HCT116 (cell line): ENCODE data around the gene LYRM1. TPM values are rescaled to one million over a fixed set of nuclear protein-coding genes. Genes with fewer than 3 reads are reported as not detected.

Experiments used
- ATAC-seq: fragments of 200-7000 bp; cut with Tn5 transposase; 2 replicates; pipeline ENCODE4 v1.9.1; 2020; ENCODE audit warnings: mild to moderate bottlenecking, moderate library complexity
- BruUV-seq: library from RNA; stranded (reverse); fragments of 400-500 nt; replicated peaks from 2 replicates; lab custom pipeline; 2021; lab: Mats Ljungman, UMichigan
- CTCF ChIA-PET: fragments of 300-600 bp; sonication (Branson Sonifier 250); formaldehyde crosslinking; loops from one replicate; lab custom pipeline; 2021; ENCODE audit warnings: antibody characterized with exemption; lab: Charles Lee
- POLR2A ChIA-PET: fragments of 300-600, 350-600 bp; sonication (Branson Sonifier 250); formaldehyde crosslinking; loops from one replicate; lab custom pipeline; 2021; ENCODE audit warnings: antibody characterized with exemption; lab: Charles Lee
- RAD21 ChIA-PET, 2 experiments: fragments of 300-600 bp; sonication (Branson Sonifier 250); formaldehyde crosslinking; loops; one replicate each; lab custom pipeline; 2023; ENCODE audit warnings: low total read pairs in 2 of 2; ENCODE audit not compliant: uncharacterized antibody in 2 of 2, unreplicated experiment in 2 of 2, low non-redundant PET in 1 of 2; lab: Charles Lee
- DNase-seq: peaks from one replicate; pipeline ENCODE4 v3.0.0-alpha.2; 2010; ENCODE audit warnings: low read depth, low spot score
- H2AFZ ChIP-seq: fragments of 200-600 bp; shearing (Covaris generic), sonication (generic); 2 replicates; pipeline ENCODE4 v1.6.1; 2017; ENCODE audit warnings: low read depth, mixed run types, mixed read lengths, antibody characterized with exemption, low read length; ENCODE audit not compliant: poor library complexity, severe bottlenecking
- H3K27ac ChIP-seq: 2 replicates; pipeline ENCODE4 v1.5.1; 2012; ENCODE audit warnings: low read depth, low read length
- H3K27me3 ChIP-seq: fragments of 200-600 bp; sonication (generic); 2 replicates; pipeline ENCODE4 v1.6.1; 2016; ENCODE audit warnings: mixed run types, low read length, mixed read lengths; ENCODE audit not compliant: insufficient read depth
- H3K36me3 ChIP-seq, 2 experiments: fragments of 200-500 bp in 1 of 2; fragments of 200-600 bp in 1 of 2; sonication (Bioruptor generic) in 1 of 2; sonication (generic) in 1 of 2; 2 replicates each; pipeline versions ENCODE4 v1.5.1 to v1.6.1; 2014 to 2016; ENCODE audit warnings: low read length in 2 of 2, inconsistent platforms in 1 of 2, mixed read lengths in 1 of 2, mixed run types in 1 of 2; ENCODE audit not compliant: insufficient read depth in 2 of 2, control insufficient read depth in 1 of 2
- H3K4me1 ChIP-seq, 2 experiments: fragments of 200-600 bp in 1 of 2; sonication (generic) in 1 of 2; 2 replicates each; pipeline versions ENCODE4 v1.5.1 to v1.6.1; 2012 to 2017; ENCODE audit warnings: low read length in 2 of 2, inconsistent platforms in 1 of 2, mild to moderate bottlenecking in 1 of 2, mixed read lengths in 1 of 2, mixed run types in 1 of 2, moderate library complexity in 1 of 2; ENCODE audit not compliant: insufficient read depth in 2 of 2, control insufficient read depth in 1 of 2
- H3K4me2 ChIP-seq: fragments of 200-600 bp; sonication (generic); 2 replicates; pipeline ENCODE4 v1.6.1; 2017; ENCODE audit warnings: mixed run types, low read length, mixed read lengths
- H3K4me3 ChIP-seq, 2 experiments: fragments of 200-600 bp in 1 of 2; sonication (generic) in 1 of 2; replicated peaks in 1 of 2; 2 replicates each; pipeline ENCODE4 v1.5.1; 2011 to 2016; ENCODE audit warnings: low read length in 2 of 2, control low read depth in 1 of 2, low read depth in 1 of 2, mild to moderate bottlenecking in 1 of 2, mixed read lengths in 1 of 2, mixed run types in 1 of 2
- H3K79me2 ChIP-seq: fragments of 200-600 bp; sonication (generic); 2 replicates; pipeline ENCODE4 v1.6.1; 2017; ENCODE audit warnings: mild to moderate bottlenecking, mixed run types, low read length, moderate library complexity, mixed read lengths; ENCODE audit not compliant: insufficient read depth
- H3K9ac ChIP-seq: fragments of 200-600 bp; sonication (generic); 2 replicates; pipeline ENCODE4 v1.6.1; 2016; ENCODE audit warnings: low read length, mixed read lengths
- H3K9me2 ChIP-seq: fragments of 200-600 bp; sonication (generic), shearing (Covaris generic); 2 replicates; pipeline ENCODE4 v1.6.1; 2017; ENCODE audit warnings: mixed run types, mild to moderate bottlenecking, moderate library complexity; ENCODE audit not compliant: insufficient read depth
- H3K9me3 ChIP-seq, 2 experiments: fragments of 200-500 bp in 1 of 2; fragments of 200-600 bp in 1 of 2; sonication (Bioruptor generic) in 1 of 2; sonication (generic) in 1 of 2; 2 replicates each; pipeline ENCODE4 v1.6.1; 2014 to 2017; ENCODE audit warnings: low read length in 2 of 2, mixed read lengths in 2 of 2, inconsistent platforms in 1 of 2, low read depth in 1 of 2, mild to moderate bottlenecking in 1 of 2, mixed run types in 1 of 2, moderate library complexity in 1 of 2; ENCODE audit not compliant: control insufficient read depth in 1 of 2, insufficient read depth in 1 of 2
- H4K20me1 ChIP-seq: fragments of 200-600 bp; sonication (generic), shearing (Covaris generic); 2 replicates; pipeline ENCODE4 v1.6.1; 2017; ENCODE audit warnings: mixed run types, mild to moderate bottlenecking, moderate library complexity; ENCODE audit not compliant: insufficient read depth
- CBX3 ChIP-seq: IDR thresholded peaks from 2 replicates; pipeline ENCODE4 v1.6.1; 2012; ENCODE audit warnings: low read depth
- CEBPB ChIP-seq: IDR thresholded peaks from 2 replicates; pipeline ENCODE4 v1.6.1; 2012; ENCODE audit warnings: low read depth
- EGR1 ChIP-seq: IDR thresholded peaks from 2 replicates; pipeline ENCODE4 v1.6.1; 2012; ENCODE audit warnings: low read depth
- JUND ChIP-seq: IDR thresholded peaks from 2 replicates; pipeline ENCODE4 v1.6.1; 2012
- MAX ChIP-seq: IDR thresholded peaks from 2 replicates; pipeline ENCODE4 v1.6.1; 2012
- POLR2A ChIP-seq: IDR thresholded peaks from 2 replicates; pipeline ENCODE4 v1.7.0; 2011; ENCODE audit warnings: borderline replicate concordance; ENCODE audit not compliant: insufficient read depth, insufficient read length; ENCODE audit errors: extremely low read depth
- SIN3A ChIP-seq: IDR thresholded peaks from 2 replicates; pipeline ENCODE4 v1.6.1; 2012; ENCODE audit warnings: low read depth
- SP1 ChIP-seq: IDR thresholded peaks from 2 replicates; pipeline ENCODE4 v1.6.1; 2012; ENCODE audit warnings: low read depth
- SRF ChIP-seq: IDR thresholded peaks from 2 replicates; pipeline ENCODE4 v1.6.1; 2012; ENCODE audit warnings: low read depth
- ZBTB33 ChIP-seq: IDR thresholded peaks from 2 replicates; pipeline ENCODE4 v1.6.1; 2011; ENCODE audit warnings: mild to moderate bottlenecking, low read length, moderate library complexity; ENCODE audit not compliant: insufficient replicate concordance; ENCODE audit errors: extremely low read depth
- ZNF274 ChIP-seq: fragments of 200-500 bp; sonication (Bioruptor generic); IDR thresholded peaks from 2 replicates; pipeline ENCODE4 v1.6.1; 2014; ENCODE audit warnings: mild to moderate bottlenecking, low read depth, low read length, inconsistent platforms
- intact Hi-C: fragments of 100-400 bp; cut with micrococcal nuclease; formaldehyde crosslinking; loops from 2 replicates; pipeline ENCODE4 v1.10.0; 2022
- total RNA-seq: library from RNA; stranded (reverse); gene quantifications from one replicate; pipeline ENCODE4 v1.2.1, GENCODE V29; 2021; ENCODE audit not compliant: unreplicated experiment
- TF ChIP-seq, protein P1 (sequence below): IDR thresholded peaks from 2 replicates; pipeline ENCODE4 v1.6.1; 2012
- TF ChIP-seq, protein P2 (sequence below), 3 experiments: fragments of 200-600 bp in 1 of 3; sonication (generic) in 1 of 3; IDR thresholded peaks in 2 of 3; conservative IDR thresholded peaks in 1 of 3; 2 replicates each; pipeline ENCODE4 v1.5.1; 2012 to 2017; ENCODE audit warnings: low read depth in 2 of 3, low read length in 2 of 3, antibody characterized with exemption in 1 of 3, borderline replicate concordance in 1 of 3, control low read depth in 1 of 3, mild to moderate bottlenecking in 1 of 3, mixed read lengths in 1 of 3, mixed run types in 1 of 3, moderate library complexity in 1 of 3; ENCODE audit not compliant: insufficient read depth in 1 of 3

The LYRM1 gene
- total RNA-seq, 1 experiment from 2014 or later = 26.7 TPM

DNA sequence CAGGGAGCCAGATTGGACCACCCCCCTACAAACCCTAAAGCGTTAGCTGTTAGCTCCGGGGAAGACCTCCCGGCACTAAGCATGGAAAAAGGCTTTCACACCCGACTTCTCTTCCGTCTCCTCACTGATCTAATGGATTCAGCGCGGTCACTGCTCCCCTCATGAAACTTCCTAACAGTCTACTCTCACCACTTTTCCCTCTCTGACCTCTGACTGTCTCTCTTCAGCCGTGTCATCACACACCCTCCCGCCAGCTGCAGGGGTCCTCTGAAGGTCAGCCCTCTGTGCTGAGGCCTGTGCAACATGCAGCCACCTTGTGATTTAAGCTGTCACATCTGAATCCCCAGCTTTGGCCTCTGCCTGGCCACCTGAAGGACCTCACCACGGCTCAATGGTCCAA, 15.7 kb downstream of the LYRM1 start:
- DNase-seq = no peak
- ChIA-PET CTCF (no interaction called here), POLR2A (no interaction called here), RAD21 (no interaction called here)
- Histone ChIP-seq H3K27me3 (no peaks in the 10 kb centered on the region), H4K20me1 (no peaks in the 10 kb centered on the region), H3K9ac (no peak overlapping the region), H3K4me3 (no peak overlapping the region), H3K4me2 (no peak overlapping the region), H3K9me3 (no peaks in the 10 kb centered on the region), H3K27ac (no peak overlapping the region), H3K4me1 (peaks cover 18 to 36% of the 10 kb centered on the region in 2 experiments), H3K79me2 (no peaks in the 10 kb centered on the region), H3K36me3 (0 out of 4 replicates have a peak, but pooled peaks cover 0 to 3% of the 10 kb centered on the region in 2 experiments), H2AFZ (no peak overlapping the region), H3K9me2 (no peaks in the 10 kb centered on the region)
- BruUV-seq = no TSS peak
- TF ChIP-seq ZBTB33 (no peak), CEBPB (no peak), SIN3A (no peak), POLR2A (no peak), JUND (no peak), SRF (no peak), CBX3 (no peak), EGR1 (no peak), MAX (no peak), SP1 (no peak), ZNF274 (no peak)
- TF ChIP-seq, protein P1, sequence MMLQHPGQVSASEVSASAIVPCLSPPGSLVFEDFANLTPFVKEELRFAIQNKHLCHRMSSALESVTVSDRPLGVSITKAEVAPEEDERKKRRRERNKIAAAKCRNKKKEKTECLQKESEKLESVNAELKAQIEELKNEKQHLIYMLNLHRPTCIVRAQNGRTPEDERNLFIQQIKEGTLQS = no peak
- TF ChIP-seq, protein P2, sequence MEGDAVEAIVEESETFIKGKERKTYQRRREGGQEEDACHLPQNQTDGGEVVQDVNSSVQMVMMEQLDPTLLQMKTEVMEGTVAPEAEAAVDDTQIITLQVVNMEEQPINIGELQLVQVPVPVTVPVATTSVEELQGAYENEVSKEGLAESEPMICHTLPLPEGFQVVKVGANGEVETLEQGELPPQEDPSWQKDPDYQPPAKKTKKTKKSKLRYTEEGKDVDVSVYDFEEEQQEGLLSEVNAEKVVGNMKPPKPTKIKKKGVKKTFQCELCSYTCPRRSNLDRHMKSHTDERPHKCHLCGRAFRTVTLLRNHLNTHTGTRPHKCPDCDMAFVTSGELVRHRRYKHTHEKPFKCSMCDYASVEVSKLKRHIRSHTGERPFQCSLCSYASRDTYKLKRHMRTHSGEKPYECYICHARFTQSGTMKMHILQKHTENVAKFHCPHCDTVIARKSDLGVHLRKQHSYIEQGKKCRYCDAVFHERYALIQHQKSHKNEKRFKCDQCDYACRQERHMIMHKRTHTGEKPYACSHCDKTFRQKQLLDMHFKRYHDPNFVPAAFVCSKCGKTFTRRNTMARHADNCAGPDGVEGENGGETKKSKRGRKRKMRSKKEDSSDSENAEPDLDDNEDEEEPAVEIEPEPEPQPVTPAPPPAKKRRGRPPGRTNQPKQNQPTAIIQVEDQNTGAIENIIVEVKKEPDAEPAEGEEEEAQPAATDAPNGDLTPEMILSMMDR (IDR thresholded peaks at IDR 0.05 in 2 of 3, conservative IDR thresholded peaks at IDR 0.05 in 1 of 3; ENCODE audit: borderline replicate concordance in 1 of 3, insufficient read depth in 1 of 3, low read depth in 2 of 3, low read length in 2 of 3) = no peak
- intact Hi-C loops = no loop called here
- ATAC-seq = no peak
